SK-N-SH treated with all-trans-retinoic acid at 6 μM for 48 hours (cell line): Measurements from ENCODE around the gene SMYD3.

Experiments used
- CSDC2 ChIP-seq: fragments of 250-450 bp; sonication (Bioruptor Pico); IDR thresholded peaks from 2 replicates; pipeline ENCODE4 v1.5.0; 2020; ENCODE audit warnings: mild to moderate bottlenecking, moderate library complexity
- ESRRG ChIP-seq: fragments of 250-450 bp; sonication (Bioruptor Pico); IDR thresholded peaks from 2 replicates; pipeline ENCODE4 v1.6.1; 2021; ENCODE audit warnings: mild to moderate bottlenecking
- GLIS3 ChIP-seq: fragments of 250-450 bp; sonication (Bioruptor Pico); IDR thresholded peaks from 2 replicates; pipeline ENCODE4 v1.5.0; 2020; ENCODE audit warnings: mild to moderate bottlenecking, moderate library complexity
- ZNF70 ChIP-seq: fragments of 450-650 bp; formaldehyde crosslinking; IDR thresholded peaks from 2 replicates; pipeline ENCODE4 v1.5.0; 2020; ENCODE audit warnings: mild to moderate bottlenecking, moderate library complexity

- TF ChIP-seq GLIS3 (CRISPR knock-in tag) = no peak
- no peak for TF ChIP-seq ZNF70
- TF ChIP-seq ESRRG = no peak
- no peak for TF ChIP-seq CSDC2 (CRISPR knock-in tag)
Measured at GRCh38 chr1:246506674-246507481, at the start of gene SMYD3.
